Kidney (tissue), 22 donors: ENCODE data around the gene STARD4. TPM values are rescaled to one million over a fixed set of nuclear protein-coding genes. Genes with fewer than 3 reads are reported as not detected.

Experiments used
- DNase-seq, 5 donors: peaks; one replicate each; pipeline ENCODE4 v3.0.0-alpha.2; 2013 to 2020
- FAIRE-seq: peaks from 2 replicates; lab custom pipeline; 2012; peaks lifted over from hg19 to GRCh38; lab: Jason Lieb, UNC
- H3K27ac ChIP-seq, 2 donors: one replicate each; pipeline ENCODE4 v1.7.0; 2013; ENCODE audit warnings: low read depth in 2 of 2, low read length in 2 of 2, inconsistent platforms in 1 of 2
- H3K27me3 ChIP-seq: one replicate; pipeline ENCODE4 v1.7.1; 2013; ENCODE audit warnings: low read length, inconsistent platforms; ENCODE audit not compliant: control insufficient read depth, insufficient read depth
- H3K36me3 ChIP-seq, 3 donors: one replicate each; pipeline versions ENCODE4 v1.7.0 to v1.7.1; 2013; ENCODE audit warnings: low read length in 3 of 3, control low read depth in 1 of 3, inconsistent platforms in 1 of 3; ENCODE audit not compliant: insufficient read depth in 3 of 3, control insufficient read depth in 2 of 3
- H3K4me1 ChIP-seq, 3 donors: one replicate each; pipeline versions ENCODE4 v1.7.0 to v1.7.1; 2013; ENCODE audit warnings: low read length in 3 of 3, inconsistent platforms in 1 of 3, low read depth in 1 of 3; ENCODE audit not compliant: control insufficient read depth in 2 of 3, insufficient read depth in 2 of 3
- H3K4me3 ChIP-seq, 3 donors: one replicate each; pipeline versions ENCODE4 v1.7.0 to v1.8.1; 2013; ENCODE audit warnings: low read length in 3 of 3, control low read depth in 1 of 3, inconsistent platforms in 1 of 3
- H3K9ac ChIP-seq, 3 donors: one replicate each; pipeline versions ENCODE4 v1.7.0 to v1.7.1; 2013; ENCODE audit warnings: low read length in 3 of 3, control low read depth in 1 of 3, inconsistent platforms in 1 of 3
- H3K9me3 ChIP-seq, 3 donors: one replicate each; pipeline versions ENCODE4 v1.7.0 to v1.7.1; 2013; ENCODE audit warnings: low read length in 3 of 3, control low read depth in 1 of 3, inconsistent platforms in 1 of 3; ENCODE audit not compliant: control insufficient read depth in 2 of 3, insufficient read depth in 1 of 3
- intact Hi-C: fragments of 100-400 bp; cut with DNase I; formaldehyde crosslinking; loops from one replicate; pipeline ENCODE4 v1.11.1; 2022
- long read RNA-seq, 10 donors: library from polyadenylated mRNA in 1 of 10; unstranded in 1 of 10; transcript quantifications; one replicate each; pipeline ENCODE4 v2.0.0 and lab custom pipeline, GENCODE V29; 2021 to 2026
- polyA plus RNA-seq: library from polyadenylated mRNA; stranded (reverse); fragments of 350-450 nt; fragmentation: Illumina TruSeq; extraction: RNeasy Lipid Tissue Mini Kit (QIAGEN cat#74804); gene quantifications from one replicate; pipeline ENCODE4 v1.2.3, GENCODE V29; 2014; ENCODE audit warnings: low read depth, low replicate concordance; ENCODE audit not compliant: insufficient read depth
- total RNA-seq: library from RNA; stranded (reverse); fragmentation: NEBNext Ultra II Directional; extraction: Animal tissue kit (Norgen Biotek cat#: 25700); gene quantifications from one replicate; pipeline ENCODE4 v1.2.1, GENCODE V29; 2021
- TF ChIP-seq, protein P1 (sequence below): IDR thresholded peaks from 3 replicates; pipeline ENCODE4 v1.5.1; 2012; ENCODE audit warnings: mild to moderate bottlenecking, moderate library complexity, borderline replicate concordance; ENCODE audit not compliant: insufficient read depth; ENCODE audit errors: extremely low read depth
- donor health status: control.
- donor health status: control.
- donor health status: control.
- donor health status: control.
- donor health status: control.
- donor health status: DM: yes; HTN: yes; CAD: no.
- donor health status: Normal renal cell carcinoma (clear cell type).

STARD4 gene, protein sequence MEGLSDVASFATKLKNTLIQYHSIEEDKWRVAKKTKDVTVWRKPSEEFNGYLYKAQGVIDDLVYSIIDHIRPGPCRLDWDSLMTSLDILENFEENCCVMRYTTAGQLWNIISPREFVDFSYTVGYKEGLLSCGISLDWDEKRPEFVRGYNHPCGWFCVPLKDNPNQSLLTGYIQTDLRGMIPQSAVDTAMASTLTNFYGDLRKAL
- total RNA-seq, result 12.6 TPM
- polyA plus RNA-seq, result 10.4 TPM
- long read RNA-seq, donor 1, partial matches to known transcripts, result 0 of 1 reads
- long read RNA-seq, donor 1, other reads (novel, unspliced or antisense), result 0 of 1 reads
- long read RNA-seq, donor 2, partial matches to known transcripts, result 14 of 15 reads
- long read RNA-seq, donor 2, other reads (novel, unspliced or antisense), result 0 of 15 reads
- long read RNA-seq, donor 3, full-length matches to known transcripts, result 7 of 7 reads
- long read RNA-seq, donor 3, partial matches to known transcripts, result 0 of 7 reads
- long read RNA-seq, donor 3, other reads (novel, unspliced or antisense), result 0 of 7 reads
- long read RNA-seq, donor 4, partial matches to known transcripts, result 0 of 4 reads
- long read RNA-seq, donor 4, other reads (novel, unspliced or antisense), result 0 of 4 reads
- long read RNA-seq, donor 5, result 0 reads
- long read RNA-seq, donor 6, full-length matches to known transcripts, result 3 of 3 reads
- long read RNA-seq, donor 6, partial matches to known transcripts, result 0 of 3 reads
- long read RNA-seq, donor 6, other reads (novel, unspliced or antisense), result 0 of 3 reads
- long read RNA-seq, donor 7, full-length matches to known transcripts, result 9 of 12 reads
- long read RNA-seq, donor 7, partial matches to known transcripts, result 1 of 12 reads
- long read RNA-seq, donor 7, other reads (novel, unspliced or antisense), result 2 of 12 reads
- long read RNA-seq, donor 8, full-length matches to known transcripts, result 2 of 2 reads
- long read RNA-seq, donor 8, partial matches to known transcripts, result 0 of 2 reads
- long read RNA-seq, donor 8, other reads (novel, unspliced or antisense), result 0 of 2 reads
- long read RNA-seq, donor 9, result 0 reads
- long read RNA-seq, donor 10, result 0 reads

DNA sequence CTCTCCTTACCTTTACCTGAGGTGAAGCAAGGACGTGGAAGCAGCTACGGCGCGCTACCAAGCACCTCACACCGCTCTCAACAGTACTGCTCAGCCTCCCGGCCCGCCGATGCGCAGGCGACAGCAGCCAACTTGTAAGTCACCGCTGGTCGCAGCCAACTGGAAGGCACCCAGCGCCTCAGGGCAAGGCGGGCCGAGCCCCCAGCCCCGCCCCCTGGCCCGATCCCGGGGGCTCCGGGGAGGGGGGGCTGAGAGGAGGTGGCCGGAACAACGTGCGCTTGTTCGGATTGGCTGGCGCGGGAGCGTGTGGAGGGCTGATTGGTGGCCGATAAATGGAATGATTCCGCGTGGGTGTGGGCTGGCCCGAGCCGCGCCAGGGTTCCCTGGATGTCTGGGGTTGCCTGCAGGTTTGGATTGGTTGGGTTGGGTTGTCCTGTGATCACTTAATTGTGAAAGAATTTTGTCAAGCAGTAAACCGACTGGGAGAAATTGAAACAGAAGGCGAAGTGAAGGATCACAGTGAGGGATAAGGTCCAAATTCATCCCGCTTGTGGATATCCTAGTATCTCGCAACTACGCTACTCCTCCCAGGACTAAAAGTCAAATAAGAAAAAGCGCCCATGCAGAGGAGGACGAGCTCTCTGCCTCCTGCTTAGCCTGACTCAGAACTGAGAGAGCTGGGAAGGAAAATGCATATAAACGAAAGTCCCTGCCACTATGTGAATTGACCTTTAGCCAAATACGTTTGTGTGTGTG lies at the start of gene STARD4:
TSS of gene STARD4 (minus strand) at position 161 of the 756 bp plus-strand sequence. CDS start 5,102 bp downstream, outside the sequence.
- no peaks in the 10 kb centered on the region for H3K9me3 ChIP-seq
- no peaks in the 10 kb centered on the region for H3K4me1 ChIP-seq
- peak within 1 kb of the TSS; percentile 69 to 93 (median 91) for H3K4me3 ChIP-seq
- intact Hi-C loops, result no loop called here
- FAIRE-seq (peak; percentile 89), DNase-seq (peak; percentile 97 to 98 (median 97))
- peak within 1 kb of the TSS; percentile 83 to 90 (median 89) for H3K9ac ChIP-seq
- H3K36me3 ChIP-seq, result no peaks in the 10 kb centered on the region
- TF ChIP-seq, protein P1, sequence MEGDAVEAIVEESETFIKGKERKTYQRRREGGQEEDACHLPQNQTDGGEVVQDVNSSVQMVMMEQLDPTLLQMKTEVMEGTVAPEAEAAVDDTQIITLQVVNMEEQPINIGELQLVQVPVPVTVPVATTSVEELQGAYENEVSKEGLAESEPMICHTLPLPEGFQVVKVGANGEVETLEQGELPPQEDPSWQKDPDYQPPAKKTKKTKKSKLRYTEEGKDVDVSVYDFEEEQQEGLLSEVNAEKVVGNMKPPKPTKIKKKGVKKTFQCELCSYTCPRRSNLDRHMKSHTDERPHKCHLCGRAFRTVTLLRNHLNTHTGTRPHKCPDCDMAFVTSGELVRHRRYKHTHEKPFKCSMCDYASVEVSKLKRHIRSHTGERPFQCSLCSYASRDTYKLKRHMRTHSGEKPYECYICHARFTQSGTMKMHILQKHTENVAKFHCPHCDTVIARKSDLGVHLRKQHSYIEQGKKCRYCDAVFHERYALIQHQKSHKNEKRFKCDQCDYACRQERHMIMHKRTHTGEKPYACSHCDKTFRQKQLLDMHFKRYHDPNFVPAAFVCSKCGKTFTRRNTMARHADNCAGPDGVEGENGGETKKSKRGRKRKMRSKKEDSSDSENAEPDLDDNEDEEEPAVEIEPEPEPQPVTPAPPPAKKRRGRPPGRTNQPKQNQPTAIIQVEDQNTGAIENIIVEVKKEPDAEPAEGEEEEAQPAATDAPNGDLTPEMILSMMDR, result no peak
- no peaks in the 10 kb centered on the region for H3K27me3 ChIP-seq
- peak within 1 kb of the TSS; percentile 71 to 85 for H3K27ac ChIP-seq

DNA sequence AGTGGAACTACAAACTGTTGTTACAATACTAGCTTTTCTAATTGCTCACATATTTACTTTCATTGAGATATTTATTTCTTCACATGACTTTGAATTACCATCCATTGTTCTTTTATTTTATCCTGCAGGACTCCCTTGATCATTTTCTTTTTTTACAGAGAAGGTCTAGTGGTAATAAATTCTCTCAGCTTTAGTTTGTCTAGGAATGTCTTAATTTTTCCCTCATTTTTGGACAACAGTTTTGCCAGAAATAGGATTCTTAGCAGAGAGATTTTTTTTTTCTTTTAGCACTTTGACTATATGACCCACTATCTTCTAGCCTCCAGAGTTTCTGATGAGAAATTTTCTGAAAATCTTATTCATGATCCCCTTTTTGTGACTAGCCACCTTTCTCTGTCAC lies 47.3 kb upstream of the STARD4 start:
- Histone ChIP-seq H3K9ac (no peak overlapping the region), H3K27ac (no peak overlapping the region), H3K4me1 (peaks cover 4 to 12% (median 8%) of the 10 kb centered on the region in 3 donors), H3K27me3 (no peaks in the 10 kb centered on the region), H3K36me3 (no peaks in the 10 kb centered on the region), H3K4me3 (no peak overlapping the region), H3K9me3 (peaks cover 0 to 3% (median 0%) of the 10 kb centered on the region in 3 donors)
- TF ChIP-seq, protein P1, result no peak
- intact Hi-C loops, result no loop called here
- FAIRE-seq (no peak), DNase-seq (no peak)

DNA sequence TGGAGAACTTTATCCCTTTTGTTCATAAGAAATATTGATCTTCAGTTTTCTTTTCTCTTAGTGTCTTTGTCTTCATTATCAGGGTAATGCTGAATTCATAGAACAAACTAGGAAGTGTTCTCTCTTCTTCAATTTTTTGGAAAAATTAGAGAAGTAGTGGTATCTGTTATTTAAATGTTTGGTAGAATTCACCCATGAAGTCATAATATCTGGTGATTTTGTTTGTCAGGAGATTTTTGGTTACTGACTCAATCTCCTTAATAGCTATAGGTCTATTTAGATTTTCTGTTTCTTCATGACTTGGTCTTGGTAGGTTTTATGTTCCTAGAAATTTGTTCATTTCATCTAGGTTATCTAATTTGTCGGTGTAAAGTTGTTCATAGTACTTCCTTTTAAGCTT lies 45.4 kb upstream of the STARD4 start:
- DNase-seq (no peak), FAIRE-seq (no peak)
- no peaks in the 10 kb centered on the region for H3K36me3 ChIP-seq
- intact Hi-C loops, result no loop called here
- no peaks in the 10 kb centered on the region for H3K27me3 ChIP-seq
- H3K9me3 ChIP-seq, result peaks cover 0 to 3% (median 1%) of the 10 kb centered on the region in 3 donors
- no peak overlapping the region for H3K27ac ChIP-seq
- no peak overlapping the region for H3K9ac ChIP-seq
- TF ChIP-seq, protein P1, result no peak
- H3K4me1 ChIP-seq, result peaks cover 0 to 2% (median 1%) of the 10 kb centered on the region in 3 donors
- no peak overlapping the region for H3K4me3 ChIP-seq
